Gastrocnemius medialis (tissue), 4 donors: ENCODE results near the gene SCGB2A2. TPM values are rescaled to one million over a fixed set of nuclear protein-coding genes. Genes with fewer than 3 reads are reported as not detected.

Source experiments
- ATAC-seq, 2 donors: fragments of 150-250 bp; one replicate each; pipeline ENCODE4 v1.9.1; 2016
- DNase-seq, 2 donors: peaks; one replicate each; pipeline ENCODE4 v3.0.0-alpha.2; 2019
- H3K27ac ChIP-seq, 4 donors: fragments of 200-600 bp; sonication (generic); 1 replicate in 1 of 4; 2 replicates in 3 of 4; pipeline ENCODE4 v1.5.1; 2016 to 2018; ENCODE audit warnings: mild to moderate bottlenecking in 2 of 4, moderate library complexity in 1 of 4
- H3K27me3 ChIP-seq, 3 donors: fragments of 200-600 bp; sonication (generic) in 2 of 3; 1 replicate in 1 of 3; 2 replicates in 2 of 3; pipeline versions ENCODE4 v1.5.1 to v1.6.0; 2016 to 2019; ENCODE audit warnings: mild to moderate bottlenecking in 1 of 3, moderate library complexity in 1 of 3
- H3K36me3 ChIP-seq, 2 donors: fragments of 200-600 bp; sonication (generic) in 1 of 2; one replicate each; pipeline ENCODE4 v1.5.1; 2017 to 2018
- H3K4me1 ChIP-seq, 2 donors: fragments of 200-600 bp; sonication (generic) in 1 of 2; one replicate each; pipeline ENCODE4 v1.5.1; 2016 to 2017; ENCODE audit warnings: mild to moderate bottlenecking in 2 of 2
- H3K4me3 ChIP-seq, 4 donors: fragments of 200-600 bp; sonication (generic) in 3 of 4; 1 replicate in 1 of 4; 2 replicates in 3 of 4; pipeline ENCODE4 v1.5.1; 2016 to 2019; ENCODE audit warnings: mild to moderate bottlenecking in 2 of 4
- H3K9me3 ChIP-seq, 3 donors: fragments of 200-600 bp; sonication (generic) in 2 of 3; 1 replicate in 1 of 3; 2 replicates in 2 of 3; pipeline ENCODE4 v1.5.1; 2016 to 2019
- CTCF ChIP-seq, 5 experiments: fragments of 450-650 bp in 3 of 5; fragments of 200-600 bp in 2 of 5; sonication (generic) in 2 of 5; IDR thresholded peaks in 4 of 5; conservative IDR thresholded peaks in 1 of 5; 1 replicate in 4 of 5; 2 replicates in 1 of 5; pipeline ENCODE4 v1.5.1; 2016 to 2019; ENCODE audit warnings: antibody characterized with exemption in 5 of 5, mild to moderate bottlenecking in 3 of 5, moderate library complexity in 3 of 5
- POLR2A ChIP-seq, 2 donors: fragments of 450-650 bp; IDR thresholded peaks; one replicate each; pipeline ENCODE4 v1.6.1; 2017; ENCODE audit warnings: antibody characterized with exemption in 2 of 2, mild to moderate bottlenecking in 2 of 2, moderate library complexity in 2 of 2
- in situ Hi-C, 4 donors: fragments of 200-750 bp; cut with MboI; loops; one replicate each; pipeline versions ENCODE4 v1.15.0 to v1.8.0; 2017; ENCODE audit warnings: low sequenced_read_pairs in 4 of 4
- intact Hi-C: fragments of 100-400 bp; cut with DNase I; formaldehyde crosslinking; loops from one replicate; pipeline ENCODE4 v1.15.1; 2023; ENCODE audit warnings: low total_unique reads
- total RNA-seq, 4 donors: library from RNA; depleted of rRNA; stranded (reverse); fragments of >200 nt; gene quantifications; one replicate each; pipeline versions ENCODE4 v1.1.0 to v1.2.3, GENCODE V29; 2016

SCGB2A2 gene
- total RNA-seq, 4 donors from 2014 or later, result not detected

GRCh38 chr11:62245271-62245753, 24.6 kb upstream of the SCGB2A2 start:
- intact Hi-C loops, result no loop called here
- DNase-seq, result no peak
- no peak for ATAC-seq
- in situ Hi-C loops, result no loop called here
- Histone ChIP-seq H3K9me3 (no peaks in the 10 kb centered on the region), H3K4me1 (peaks cover 0 to 4% of the 10 kb centered on the region in 2 donors), H3K27ac (no peak overlapping the region), H3K4me3 (no peak overlapping the region), H3K27me3 (no peaks in the 10 kb centered on the region), H3K36me3 (no peaks in the 10 kb centered on the region)
- no peak for TF ChIP-seq CTCF (IDR thresholded peaks at IDR 0.05 in 4 of 5, conservative IDR thresholded peaks at IDR 0.05 in 1 of 5)
- TF ChIP-seq POLR2A (IDR thresholded peaks at IDR 0.05), result no peak

- no peaks in the 10 kb centered on the region for H3K36me3 ChIP-seq
- H3K9me3 ChIP-seq, result peaks cover 0 to 5% (median 0%) of the 10 kb centered on the region in 3 donors
- peaks cover 0 to 5% (median 0%) of the 10 kb centered on the region in 3 donors for H3K27me3 ChIP-seq
- TF ChIP-seq POLR2A (IDR thresholded peaks at IDR 0.05) (no peak), CTCF (IDR thresholded peaks at IDR 0.05 in 4 of 5, conservative IDR thresholded peaks at IDR 0.05 in 1 of 5) (no peak)
- H3K4me1 ChIP-seq, result no peaks in the 10 kb centered on the region
- DNase-seq, result no peak
- ATAC-seq, result no peak
- intact Hi-C loops (no loop called here), in situ Hi-C loops (no loop called here)
- no peak overlapping the region for H3K4me3 ChIP-seq
- H3K27ac ChIP-seq, result no peak overlapping the region
Measured at GRCh38 chr11:62251698-62252097, 18.3 kb upstream of the SCGB2A2 start.

- H3K4me1 ChIP-seq, result no peaks in the 10 kb centered on the region
- no peak for TF ChIP-seq CTCF (IDR thresholded peaks at IDR 0.05 in 4 of 5, conservative IDR thresholded peaks at IDR 0.05 in 1 of 5)
- TF ChIP-seq POLR2A (IDR thresholded peaks at IDR 0.05), result no peak
- peaks cover 0 to 5% (median 0%) of the 10 kb centered on the region in 3 donors for H3K9me3 ChIP-seq
- H3K27ac ChIP-seq, result no peak overlapping the region
- peaks cover 0 to 5% (median 0%) of the 10 kb centered on the region in 3 donors for H3K27me3 ChIP-seq
- no peaks in the 10 kb centered on the region for H3K36me3 ChIP-seq
- intact Hi-C loops, result no loop called here
- ATAC-seq (no peak), DNase-seq (no peak)
- in situ Hi-C loops, result no loop called here
- no peak overlapping the region for H3K4me3 ChIP-seq
Measured at GRCh38 chr11:62253999-62254542, 15.9 kb upstream of the SCGB2A2 start.

GRCh38 chr11:62256281-62256680, 13.7 kb upstream of the SCGB2A2 start:
- no peak for DNase-seq
- H3K9me3 ChIP-seq, result peaks cover 0 to 3% (median 0%) of the 10 kb centered on the region in 3 donors
- H3K27me3 ChIP-seq, result peaks cover 0 to 3% (median 0%) of the 10 kb centered on the region in 3 donors
- H3K36me3 ChIP-seq, result no peaks in the 10 kb centered on the region
- ATAC-seq, result no peak
- H3K4me1 ChIP-seq, result no peaks in the 10 kb centered on the region
- H3K4me3 ChIP-seq, result no peak overlapping the region
- TF ChIP-seq POLR2A (IDR thresholded peaks at IDR 0.05), result no peak
- no peak for TF ChIP-seq CTCF (IDR thresholded peaks at IDR 0.05 in 4 of 5, conservative IDR thresholded peaks at IDR 0.05 in 1 of 5)
- no peak overlapping the region for H3K27ac ChIP-seq
- in situ Hi-C loops, result no loop called here
- intact Hi-C loops, result no loop called here
